GM23338 (cell line): ENCODE data around the gene ATPAF1. TPM values are rescaled to one million over a fixed set of nuclear protein-coding genes. Genes with fewer than 3 reads are reported as not detected.

ENCODE experiments used
- ATAC-seq: fragments of 200-7000 bp; cut with Tn5 transposase; 3 replicates; pipeline ENCODE4 v1.9.1; 2020
- DNase-seq: peaks from one replicate; pipeline ENCODE4 v3.0.0-alpha.2; 2015; ENCODE audit warnings: low spot score
- H2AFZ ChIP-seq: fragments of 200-600 bp; sonication (generic); 2 replicates; pipeline ENCODE4 v1.8.0; 2016; ENCODE audit warnings: antibody characterized with exemption, mild to moderate bottlenecking, moderate library complexity
- H3F3A ChIP-seq: fragments of 200-600 bp; sonication (generic); replicated peaks from 2 replicates; pipeline ENCODE4 v1.8.0; 2017; ENCODE audit warnings: antibody characterized with exemption, mixed run types, low read depth
- H3K27ac ChIP-seq: fragments of 200-600 bp; sonication (generic); 2 replicates; pipeline ENCODE4 v1.6.1; 2016; ENCODE audit warnings: low read depth
- H3K27me3 ChIP-seq: fragments of 200-600 bp; sonication (generic); 2 replicates; pipeline ENCODE4 v1.8.0; 2016; ENCODE audit warnings: mild to moderate bottlenecking, mixed run types, moderate library complexity; ENCODE audit not compliant: insufficient read depth
- H3K36me3 ChIP-seq: fragments of 200-600 bp; sonication (generic); 2 replicates; pipeline ENCODE4 v1.8.0; 2016; ENCODE audit warnings: mild to moderate bottlenecking; ENCODE audit not compliant: insufficient read depth
- H3K4me1 ChIP-seq: fragments of 200-600 bp; sonication (generic); 2 replicates; pipeline ENCODE4 v1.8.0; 2016; ENCODE audit warnings: mild to moderate bottlenecking, moderate library complexity; ENCODE audit not compliant: insufficient read depth
- H3K4me2 ChIP-seq: fragments of 200-600 bp; sonication (generic); 2 replicates; pipeline ENCODE4 v1.7.1; 2017; ENCODE audit warnings: mixed run types
- H3K4me3 ChIP-seq: fragments of 200-600 bp; sonication (generic); 2 replicates; pipeline ENCODE4 v1.6.1; 2016; ENCODE audit warnings: mixed run types
- H3K79me2 ChIP-seq: fragments of 200-600 bp; sonication (generic); replicated peaks from 2 replicates; pipeline ENCODE4 v1.8.0; 2017; ENCODE audit warnings: mild to moderate bottlenecking; ENCODE audit not compliant: insufficient read depth
- H3K9me2 ChIP-seq: fragments of 200-600 bp; sonication (generic); 2 replicates; pipeline ENCODE4 v1.8.0; 2017; ENCODE audit not compliant: insufficient read depth
- H4K20me1 ChIP-seq: fragments of 200-600 bp; sonication (generic); replicated peaks from 2 replicates; pipeline ENCODE4 v1.8.0; 2017; ENCODE audit warnings: mild to moderate bottlenecking; ENCODE audit not compliant: insufficient read depth
- H3K27ac Mint-ChIP-seq: 2 replicates; pipeline ENCODE4 v1.8.0; 2020; ENCODE audit warnings: inconsistent platforms, mild to moderate bottlenecking, moderate library complexity, mixed read lengths
- H3K27me3 Mint-ChIP-seq: 3 replicates; pipeline ENCODE4 v1.8.0; 2022; ENCODE audit warnings: low read depth, mild to moderate bottlenecking, moderate library complexity, mixed read lengths, inconsistent platforms; ENCODE audit not compliant: insufficient read depth, poor library complexity
- H3K36me3 Mint-ChIP-seq: 3 replicates; pipeline ENCODE4 v1.8.0; 2021; ENCODE audit warnings: low read depth, mild to moderate bottlenecking, inconsistent platforms, moderate library complexity, mixed read lengths
- H3K4me1 Mint-ChIP-seq: 3 replicates; pipeline ENCODE4 v1.8.0; 2020; ENCODE audit warnings: mild to moderate bottlenecking, inconsistent platforms, mixed read lengths
- H3K4me3 Mint-ChIP-seq: 3 replicates; pipeline ENCODE4 v1.8.0; 2021; ENCODE audit warnings: moderate library complexity, mild to moderate bottlenecking, inconsistent platforms, mixed read lengths
- H3K9me3 Mint-ChIP-seq: 3 replicates; pipeline ENCODE4 v1.8.0; 2020; ENCODE audit warnings: moderate library complexity, mild to moderate bottlenecking, inconsistent platforms, mixed read lengths
- CTCF ChIP-seq, 2 experiments: fragments of 200-600 bp in 1 of 2; sonication (generic) in 1 of 2; conservative IDR thresholded peaks; 2 replicates each; pipeline versions ENCODE4 v1.5.1 to v1.6.1; 2016 to 2017; ENCODE audit warnings: antibody characterized with exemption in 2 of 2, low read depth in 2 of 2, mild to moderate bottlenecking in 2 of 2, moderate library complexity in 1 of 2
- ETS1 ChIP-seq: IDR thresholded peaks from 2 replicates; pipeline ENCODE4 v1.6.1; 2016; ENCODE audit warnings: antibody characterized with exemption
- NANOG ChIP-seq: IDR thresholded peaks from 2 replicates; pipeline ENCODE4 v1.6.1; 2016; ENCODE audit warnings: antibody characterized with exemption, borderline replicate concordance
- STAT1 ChIP-seq: IDR thresholded peaks from one replicate; pipeline ENCODE4 v1.6.1; 2016; ENCODE audit warnings: antibody characterized with exemption; ENCODE audit not compliant: unreplicated experiment
- ZNF462 ChIP-seq: fragments of 250-450 bp; sonication (Bioruptor Pico); IDR thresholded peaks from 2 replicates; pipeline ENCODE4 v1.5.0; 2020; ENCODE audit warnings: mild to moderate bottlenecking, moderate library complexity
- polyA plus RNA-seq: library from polyadenylated mRNA; unstranded; fragments of >200 nt; fragmentation: Nextera tagmentation; extraction: Ambion mirVana; gene quantifications from 2 replicates; pipeline ENCODE4 v1.2.1, GENCODE V29; 2016
- total RNA-seq: library from RNA; depleted of rRNA; stranded (reverse); fragments of >200 nt; shearing (Covaris generic); gene quantifications from 2 replicates; pipeline ENCODE4 v1.2.3, GENCODE V29; 2014

Gene ATPAF1
- total and polyA plus RNA-seq, 2 experiments from 2014 or later, result 41.2 to 67.6 TPM

GRCh38 chr1:46622344-46622743 is 45.8 kb downstream of the ATPAF1 start:
- no peaks in the 10 kb centered on the region for H3K36me3 ChIP-seq
- peaks cover 6% of the 10 kb centered on the region for H3K4me1 Mint-ChIP-seq
- H3K4me2 ChIP-seq, result no peak overlapping the region
- no peaks in the 10 kb centered on the region for H3K9me2 ChIP-seq
- H3K27ac ChIP-seq, result no peak overlapping the region
- no peak for TF ChIP-seq ZNF462
- peak; percentile 68 to 82 for TF ChIP-seq CTCF (conservative IDR thresholded peaks at IDR 0.05; ENCODE audit: low read depth in 2 of 2)
- DNase-seq (peak; percentile 76), ATAC-seq (peak; percentile 87)
- no peaks in the 10 kb centered on the region for H4K20me1 ChIP-seq
- peaks cover 1% of the 10 kb centered on the region for H3K27me3 Mint-ChIP-seq
- peaks cover 2% of the 10 kb centered on the region; the same call in 1 of the 2 replicates for H3K4me1 ChIP-seq
- H3K27me3 ChIP-seq, result peaks cover 15% of the 10 kb centered on the region
- H3K4me3 Mint-ChIP-seq, result no peak overlapping the region
- no peaks in the 10 kb centered on the region for H3K79me2 ChIP-seq
- H3K9me3 Mint-ChIP-seq, result no peaks in the 10 kb centered on the region
- no peak overlapping the region for H3K27ac Mint-ChIP-seq
- no peak overlapping the region for H2AFZ ChIP-seq
- H3K36me3 Mint-ChIP-seq, result no peaks in the 10 kb centered on the region
- no peaks in the 10 kb centered on the region for H3F3A ChIP-seq
- H3K4me3 ChIP-seq, result no peak overlapping the region

- Histone ChIP-seq H3F3A (no peaks in the 10 kb centered on the region), H2AFZ (no peak overlapping the region), H3K4me1 (peaks cover 6% of the 10 kb centered on the region; the same call in 1 of the 2 replicates), H3K36me3 (no peaks in the 10 kb centered on the region), H4K20me1 (no peaks in the 10 kb centered on the region), H3K27me3 (peaks cover 19% of the 10 kb centered on the region), H3K4me3 (no peak overlapping the region), H3K79me2 (no peaks in the 10 kb centered on the region), H3K9me2 (no peaks in the 10 kb centered on the region), H3K4me2 (no peak overlapping the region), H3K27ac (no peak overlapping the region)
- no peak for DNase-seq
- H3K27ac Mint-ChIP-seq, result no peak overlapping the region
- peaks cover 5% of the 10 kb centered on the region for H3K27me3 Mint-ChIP-seq
- TF ChIP-seq NANOG, result no peak
- TF ChIP-seq CTCF (conservative IDR thresholded peaks at IDR 0.05; ENCODE audit: low read depth in 2 of 2), result no peak
- no peak for TF ChIP-seq ETS1
- TF ChIP-seq STAT1, result no peak
- H3K4me3 Mint-ChIP-seq, result no peak overlapping the region
- ATAC-seq, result no peak
- no peaks in the 10 kb centered on the region for H3K36me3 Mint-ChIP-seq
- peaks cover 10% of the 10 kb centered on the region for H3K4me1 Mint-ChIP-seq
- H3K9me3 Mint-ChIP-seq, result no peaks in the 10 kb centered on the region
These were observed 46.2 kb downstream of the ATPAF1 start for GRCh38 chr1:46621930-46622329.
